SK-N-SH (cell line): ENCODE data around the gene BRD1. TPM values are rescaled to one million over a fixed set of nuclear protein-coding genes. Genes with fewer than 3 reads are reported as not detected.

ENCODE experiments used
- CTCF ChIA-PET: fragments of 300-600, 350-600 bp; formaldehyde crosslinking; extraction: SDS; loops from one replicate; lab custom pipeline; 2021; lab: Yijun Ruan, JAX
- POLR2A ChIA-PET: fragments of 350-600 bp; sonication (Branson Sonifier 250); formaldehyde crosslinking; extraction: SDS; loops from one replicate; lab custom pipeline; 2020; ENCODE audit warnings: antibody characterized with exemption, inconsistent platforms; lab: Yijun Ruan, JAX
- DNase-seq: peaks from one replicate; pipeline ENCODE4 v3.0.0; 2012
- H2AFZ ChIP-seq: fragments of 200-600 bp; sonication (generic); 2 replicates; pipeline ENCODE4 v1.8.1; 2016; ENCODE audit warnings: antibody characterized with exemption, mild to moderate bottlenecking, low read depth
- H3F3A ChIP-seq: fragments of 200-600 bp; sonication (generic); replicated peaks from 2 replicates; pipeline ENCODE3; 2016; ENCODE audit warnings: antibody characterized with exemption, mild to moderate bottlenecking; ENCODE audit not compliant: insufficient read depth
- H3K27ac ChIP-seq, 2 experiments: fragments of 200-500 bp in 1 of 2; fragments of 200-600 bp in 1 of 2; sonication (Bioruptor generic) in 1 of 2; sonication (generic), shearing (Covaris generic) in 1 of 2; 2 replicates each; pipeline versions ENCODE4 v1.5.1 to v1.6.1; 2014 to 2016; ENCODE audit warnings: low read depth in 2 of 2, inconsistent platforms in 1 of 2, low read length in 1 of 2, mild to moderate bottlenecking in 1 of 2, mixed read lengths in 1 of 2
- H3K27me3 ChIP-seq: fragments of 200-600 bp; sonication (generic), shearing (Covaris generic); 2 replicates; pipeline ENCODE4 v1.6.1; 2016; ENCODE audit warnings: mixed run types; ENCODE audit not compliant: insufficient read depth
- H3K36me3 ChIP-seq, 2 experiments: fragments of 200-500 bp in 1 of 2; fragments of 200-600 bp in 1 of 2; sonication (Bioruptor generic) in 1 of 2; sonication (generic) in 1 of 2; replicated peaks in 1 of 2; 2 replicates each; pipeline versions ENCODE3 to v1.5.1; 2014 to 2016; ENCODE audit warnings: low read length in 1 of 2, mild to moderate bottlenecking in 1 of 2; ENCODE audit not compliant: insufficient read depth in 2 of 2, control insufficient read depth in 1 of 2
- H3K4me1 ChIP-seq, 2 experiments: fragments of 200-500 bp in 1 of 2; fragments of 200-600 bp in 1 of 2; sonication (Bioruptor generic) in 1 of 2; sonication (generic), shearing (Covaris generic) in 1 of 2; 2 replicates each; pipeline versions ENCODE4 v1.5.1 to v1.6.1; 2014 to 2016; ENCODE audit warnings: low read depth in 1 of 2, low read length in 1 of 2, mixed run types in 1 of 2; ENCODE audit not compliant: insufficient read depth in 2 of 2, control insufficient read depth in 1 of 2
- H3K4me2 ChIP-seq: fragments of 200-600 bp; sonication (generic), shearing (Covaris generic); 2 replicates; pipeline ENCODE4 v1.6.1; 2017; ENCODE audit warnings: mixed run types
- H3K4me3 ChIP-seq, 2 experiments: fragments of 200-500 bp in 1 of 2; fragments of 200-600 bp in 1 of 2; sonication (Bioruptor generic) in 1 of 2; sonication (generic), shearing (Covaris generic) in 1 of 2; 2 replicates each; pipeline versions ENCODE4 v1.5.1 to v1.8.1; 2014 to 2016; ENCODE audit warnings: low read depth in 2 of 2, inconsistent platforms in 1 of 2, low read length in 1 of 2, mild to moderate bottlenecking in 1 of 2, mixed read lengths in 1 of 2, moderate library complexity in 1 of 2
- H3K79me2 ChIP-seq: fragments of 200-600 bp; sonication (generic); 2 replicates; pipeline ENCODE4 v1.8.1; 2017; ENCODE audit warnings: mild to moderate bottlenecking; ENCODE audit not compliant: insufficient read depth
- H3K9ac ChIP-seq: fragments of 200-600 bp; sonication (generic); 2 replicates; pipeline ENCODE4 v1.6.1; 2017; ENCODE audit warnings: mixed run types
- H3K9me2 ChIP-seq: fragments of 200-600 bp; sonication (generic); 2 replicates; pipeline ENCODE4 v1.6.1; 2017; ENCODE audit warnings: mixed run types
- H3K9me3 ChIP-seq: fragments of 200-600 bp; sonication (generic); 2 replicates; pipeline ENCODE4 v1.6.1; 2017; ENCODE audit warnings: mixed run types, mild to moderate bottlenecking, moderate library complexity
- H4K20me1 ChIP-seq: fragments of 200-600 bp; sonication (generic); 2 replicates; pipeline ENCODE4 v1.6.1; 2017; ENCODE audit warnings: mild to moderate bottlenecking, mixed run types; ENCODE audit not compliant: insufficient read depth
- CHD2 ChIP-seq: fragments of 150-350 bp; IDR thresholded peaks from 2 replicates; pipeline ENCODE4 v1.6.1; 2018; ENCODE audit warnings: low read length; ENCODE audit not compliant: partially characterized antibody
- ELF1 ChIP-seq: IDR thresholded peaks from 2 replicates; pipeline ENCODE4 v1.4.0; 2012
- EZH2phosphoT487 ChIP-seq: fragments of 200-600 bp; sonication (generic); IDR thresholded peaks from 2 replicates; pipeline ENCODE4 v1.6.1; 2017; ENCODE audit warnings: low read depth, mixed run types, mild to moderate bottlenecking, antibody characterized with exemption, moderate library complexity, borderline replicate concordance
- FOSL2 ChIP-seq: IDR thresholded peaks from 2 replicates; pipeline ENCODE4 v1.4.0; 2012; ENCODE audit warnings: low read depth, mild to moderate bottlenecking, moderate library complexity, borderline replicate concordance
- FOXJ3 ChIP-seq: sonication (generic); formaldehyde crosslinking; IDR thresholded peaks from 2 replicates; pipeline ENCODE4 v1.5.1; 2020; ENCODE audit warnings: mild to moderate bottlenecking, missing genetic modification reagents
- FOXM1 ChIP-seq: IDR thresholded peaks from 2 replicates; pipeline ENCODE4 v1.4.0; 2012; ENCODE audit warnings: low read depth, mild to moderate bottlenecking
- GATA2 ChIP-seq: sonication (generic); formaldehyde crosslinking; IDR thresholded peaks from 2 replicates; pipeline ENCODE4 v1.5.0; 2020; ENCODE audit warnings: mild to moderate bottlenecking, missing genetic modification reagents
- MAX ChIP-seq: IDR thresholded peaks from 2 replicates; pipeline ENCODE4 v1.4.0; 2012; ENCODE audit warnings: low read depth
- MEF2A ChIP-seq: IDR thresholded peaks from 2 replicates; pipeline ENCODE4 v1.4.0; 2012; ENCODE audit warnings: low read depth, borderline replicate concordance
- MXI1 ChIP-seq: IDR thresholded peaks from 2 replicates; pipeline ENCODE4 v1.6.1; 2012; ENCODE audit warnings: mild to moderate bottlenecking, low read depth, low read length, improper control_type of control experiment
- NRF1 ChIP-seq: IDR thresholded peaks from 2 replicates; pipeline ENCODE4 v1.6.1; 2012; ENCODE audit warnings: low read depth, mild to moderate bottlenecking, low read length
- POLR2AphosphoS5 ChIP-seq: IDR thresholded peaks from 2 replicates; pipeline ENCODE4 v1.6.1; 2012; ENCODE audit warnings: low read depth, low read length
- RFX5 ChIP-seq: IDR thresholded peaks from 2 replicates; pipeline ENCODE4 v1.6.1; 2012; ENCODE audit warnings: mild to moderate bottlenecking, improper control_type of control experiment, low read length
- RXRA ChIP-seq: IDR thresholded peaks from 2 replicates; pipeline ENCODE4 v1.4.0; 2012; ENCODE audit warnings: low read depth, mild to moderate bottlenecking, borderline replicate concordance
- SIN3A ChIP-seq: IDR thresholded peaks from 2 replicates; pipeline ENCODE4 v1.6.1; 2012; ENCODE audit warnings: low read depth, mild to moderate bottlenecking, low read length, moderate library complexity, borderline replicate concordance
- YY1 ChIP-seq: IDR thresholded peaks from 2 replicates; pipeline ENCODE4 v1.4.0; 2012; ENCODE audit warnings: low read depth, mild to moderate bottlenecking
- ZBTB33 ChIP-seq: IDR thresholded peaks from 2 replicates; pipeline ENCODE4 v1.4.0; 2012; ENCODE audit warnings: low read depth, borderline replicate concordance
- WGBS: methylation state at CpG from one replicate; pipeline ENCODE4 v1.1.6; 2017; ENCODE audit warnings: low lambda C conversion rate; 5-methylcytosine and 5-hydroxymethylcytosine counted together
- polyA plus RNA-seq, 3 experiments: library from polyadenylated mRNA; depleted of rRNA; stranded (reverse); fragments of >200 nt; gene quantifications; 2 replicates each; pipeline ENCODE4 v1.2.3, GENCODE V29; 2012

Gene BRD1
- polyA plus RNA-seq, 1 of the 3 experiments (the other 2 are of a cell fraction), result 10.3 TPM

GRCh38 chr22:49736538-49736937, 91.1 kb downstream of the BRD1 start:
- Histone ChIP-seq H3K27me3 (no peaks in the 10 kb centered on the region), H4K20me1 (no peaks in the 10 kb centered on the region), H3K9me3 (no peaks in the 10 kb centered on the region), H3K4me2 (no peak overlapping the region), H3K9me2 (no peaks in the 10 kb centered on the region), H3K79me2 (no peaks in the 10 kb centered on the region), H3K27ac (peak overlapping the region in 1 of 2 experiments; percentile 77; a peak in 2 of 4 replicates), H3K4me3 (no peak overlapping the region), H3K4me1 (peaks cover 0 to 19% of the 10 kb centered on the region in 2 experiments; a peak in 1 of 4 replicates), H3K9ac (no peak overlapping the region), H3F3A (no peaks in the 10 kb centered on the region), H2AFZ (no peak overlapping the region), H3K36me3 (no peaks in the 10 kb centered on the region)
- 62% methylated on average over 4 of the region's 5 CpGs for WGBS
- ChIA-PET CTCF (interaction anchor here (0.9 to 1.6 kb wide), 4 partner anchors 10 to 106 kb away, joined by 3 to 8 read pairs (median 4); no protein-coding TSS in a partner anchor), POLR2A (interaction anchor here (1.0 to 1.2 kb wide), 2 partner anchors 10 to 11 kb away, joined by 3 to 4 read pairs; no protein-coding TSS in a partner anchor)
- TF ChIP-seq YY1 (no peak), SIN3A (no peak), FOXJ3 (CRISPR knock-in tag) (no peak), FOXM1 (no peak), POLR2AphosphoS5 (no peak), CHD2 (no peak), RFX5 (no peak), GATA2 (CRISPR knock-in tag) (no peak), MEF2A (no peak), EZH2phosphoT487 (no peak), MXI1 (no peak), NRF1 (no peak), RXRA (no peak), ELF1 (no peak), ZBTB33 (no peak), FOSL2 (no peak), MAX (no peak)
- peak; percentile 65 for DNase-seq
